ENCODE measurements around the gene ZNF574.

The ZNF574 gene

DNA sequence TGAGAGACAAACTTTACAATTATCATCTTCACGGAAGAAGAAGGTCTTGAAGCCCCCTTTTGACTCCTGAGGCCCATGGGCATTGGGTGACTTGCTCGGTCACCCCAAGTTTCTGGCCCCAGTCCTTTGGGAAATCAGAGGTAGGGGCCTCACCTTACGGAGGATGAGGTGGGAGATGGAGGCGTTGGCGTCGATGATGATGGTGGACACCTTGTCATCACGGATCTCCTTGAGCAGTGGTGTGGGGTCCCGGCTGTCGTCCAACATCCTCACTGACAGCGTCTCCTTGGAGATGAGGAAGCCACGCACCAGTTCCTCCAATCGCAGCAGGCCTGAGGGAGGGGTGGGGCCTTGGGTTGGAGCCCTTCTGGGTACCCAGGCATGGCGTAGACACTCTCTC, 16.8 kb upstream of the ZNF574 start:
- no peak for DNase-seq (ENCODE audit: low read depth)

- DNase-seq (ENCODE audit: low read depth), result no peak
Measured at GRCh38 chr19:42060117-42060516, 15.8 kb upstream of the ZNF574 start.

GRCh38 chr19:42062381-42062780, 13.6 kb upstream of the ZNF574 start:
- no peak for DNase-seq (ENCODE audit: low read depth)

DNA sequence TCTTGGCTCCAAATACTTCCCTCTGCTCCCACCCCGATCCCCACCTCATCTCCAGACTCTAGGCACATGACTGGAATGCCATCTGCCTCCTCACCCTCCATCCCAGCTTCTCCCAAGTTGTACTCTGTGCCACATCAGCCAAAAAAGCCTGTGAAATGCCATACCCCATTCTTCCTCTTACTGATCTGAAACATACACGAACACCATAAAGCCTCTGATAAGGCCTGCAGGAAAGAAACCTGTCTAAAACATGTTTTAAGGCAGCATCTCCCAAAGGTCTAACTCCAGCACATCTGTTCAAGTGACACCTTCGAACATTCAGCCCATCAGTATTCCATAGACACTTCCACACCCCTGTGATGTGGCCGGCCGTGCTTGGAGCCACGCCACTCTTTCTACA, 11.5 kb upstream of the ZNF574 start:
- DNase-seq (ENCODE audit: low read depth), result no peak

- no peak for DNase-seq (ENCODE audit: low read depth)
Measured at GRCh38 chr19:42065051-42065450, 10.9 kb upstream of the ZNF574 start.

DNA sequence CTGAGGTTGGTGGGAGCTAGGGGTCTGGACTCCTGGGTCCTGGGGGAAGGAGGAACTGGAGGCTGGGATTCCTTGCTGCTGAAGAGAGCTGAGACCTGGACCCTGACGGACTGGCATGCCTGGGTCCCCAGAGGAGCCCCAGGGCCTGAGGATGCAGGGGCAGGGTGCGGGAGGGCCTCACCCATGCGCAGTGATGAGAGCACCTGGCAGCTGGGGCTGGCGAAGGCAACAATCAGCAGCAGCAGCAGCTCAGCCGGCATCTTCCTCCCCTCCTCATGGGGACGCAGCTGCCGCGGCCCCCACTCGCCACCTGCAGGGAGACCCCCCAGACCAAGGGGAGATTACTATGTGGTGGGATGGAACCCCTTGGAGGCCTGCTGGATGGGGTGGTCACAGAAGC, 10.5 kb upstream of the ZNF574 start:
- no peak for DNase-seq (ENCODE audit: low read depth)

- DNase-seq (ENCODE audit: low read depth), result peak; percentile 24
Measured at GRCh38 chr19:42066075-42066754, 9.8 kb upstream of the ZNF574 start.

DNA sequence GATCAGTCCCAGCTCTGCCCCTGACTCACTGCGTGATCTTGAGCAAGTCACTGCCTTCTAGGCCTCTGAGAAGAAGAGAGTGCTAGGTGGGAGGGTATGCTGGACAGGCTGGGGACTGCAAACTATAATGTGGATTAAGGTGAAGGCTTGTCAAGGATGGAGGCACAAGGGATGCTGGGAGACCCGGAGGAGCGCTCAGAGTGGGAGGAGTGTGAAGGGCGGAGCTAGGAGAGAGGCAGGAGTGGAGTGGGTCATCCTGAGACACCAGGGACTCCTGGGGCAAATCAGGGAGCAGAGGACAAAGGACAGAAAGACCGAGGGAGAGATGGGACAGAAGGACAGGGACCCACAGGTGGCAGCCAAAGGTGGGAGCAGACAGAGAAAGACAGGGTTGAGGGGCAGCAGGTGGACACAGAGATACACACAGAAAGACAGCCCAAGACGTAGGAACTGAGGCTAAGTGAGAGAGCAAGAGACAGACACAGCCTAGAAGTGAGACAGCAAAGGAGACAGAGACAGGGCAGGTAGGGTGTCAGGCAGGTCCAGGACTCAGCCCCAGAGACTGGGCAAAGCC, 8.6 kb upstream of the ZNF574 start:
- no peak for DNase-seq (ENCODE audit: low read depth)

- DNase-seq (ENCODE audit: low read depth), result no peak
Measured at GRCh38 chr19:42068361-42068755, 7.6 kb upstream of the ZNF574 start.

- no peak for DNase-seq (ENCODE audit: low read depth)
Measured at GRCh38 chr19:42068756-42069571, 7.0 kb upstream of the ZNF574 start.

GRCh38 chr19:42069619-42070351, 6.2 kb upstream of the ZNF574 start, which contains the start of gene GRIK5:
Gene GRIK5 (minus strand): TSS chr19:42070206. CDS start chr19:42065770, 4,436 bp downstream.
- no peak for DNase-seq (ENCODE audit: low read depth)

GRCh38 chr19:42071247-42071646, 4.7 kb upstream of the ZNF574 start:
- DNase-seq (ENCODE audit: low read depth), result no peak

DNA sequence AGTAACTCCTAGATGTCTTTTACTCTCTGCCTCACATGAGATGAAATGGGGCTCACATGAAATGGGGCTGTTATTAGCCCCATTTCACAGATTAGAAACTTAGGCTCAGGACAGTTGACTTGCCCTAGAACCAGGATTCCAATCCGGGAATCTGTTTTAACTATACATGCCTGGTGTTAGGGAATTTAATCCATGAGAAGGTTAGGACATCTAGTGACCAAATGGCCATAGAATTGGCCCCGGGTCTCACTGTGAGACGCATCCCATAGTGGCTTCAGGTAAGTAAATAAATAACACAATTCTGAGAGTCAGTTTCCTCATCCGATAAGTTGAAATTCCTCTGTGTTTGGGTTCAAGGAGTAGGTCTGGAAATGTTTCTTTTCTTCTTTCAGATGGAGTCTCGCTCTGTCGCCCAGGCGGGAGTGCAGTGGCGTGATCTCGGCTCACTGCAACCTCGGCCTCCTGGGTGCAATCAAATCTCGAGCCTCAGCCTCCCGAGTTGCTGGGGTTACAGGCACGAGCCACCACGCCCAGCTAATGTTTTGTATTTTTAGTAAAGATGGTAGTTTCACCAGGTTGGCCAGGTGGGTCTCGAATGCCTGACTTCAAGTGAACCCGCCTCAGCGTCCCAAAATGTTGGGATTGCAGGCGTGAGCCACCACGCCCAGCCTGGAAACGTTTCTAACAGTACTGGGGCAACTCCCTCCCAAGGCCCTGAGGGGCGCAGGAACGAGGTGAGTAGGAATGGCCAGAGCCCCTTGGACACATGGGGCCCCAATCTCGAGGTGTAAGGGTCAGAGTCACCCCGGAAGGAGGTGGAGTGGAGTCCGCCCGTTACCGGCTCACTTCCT, 1.2 kb upstream of the ZNF574 start:
- DNase-seq (ENCODE audit: low read depth), result peak; percentile 13

GRCh38 chr19:42075364-42075615, 676 bp upstream of the ZNF574 start:
- DNase-seq (ENCODE audit: low read depth), result no peak

- no peak for DNase-seq (ENCODE audit: low read depth)
Measured at GRCh38 chr19:42076380-42076944, 496 bp downstream of the ZNF574 start.

DNA sequence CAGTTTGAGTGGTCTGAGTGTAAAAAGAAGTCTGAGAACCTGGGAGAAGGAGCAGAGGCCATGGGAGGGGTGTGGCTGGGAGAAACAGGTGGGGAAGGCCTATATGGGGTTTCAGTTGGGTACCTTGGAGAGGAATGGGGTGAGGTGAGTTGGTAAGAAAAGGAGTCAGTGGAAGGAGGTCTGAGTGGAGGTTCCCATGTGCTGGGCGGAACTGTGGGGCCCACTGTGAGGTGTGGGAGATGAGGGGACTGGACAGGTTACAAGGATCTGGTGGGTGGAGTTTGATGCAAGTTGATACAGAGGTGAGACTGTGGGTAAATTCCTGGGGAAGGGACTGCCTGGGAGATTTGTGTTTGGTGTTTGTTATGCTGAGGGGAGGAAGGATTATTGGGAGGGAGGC, 2.1 kb downstream of the ZNF574 start:
- no peak for DNase-seq (ENCODE audit: low read depth)

DNA sequence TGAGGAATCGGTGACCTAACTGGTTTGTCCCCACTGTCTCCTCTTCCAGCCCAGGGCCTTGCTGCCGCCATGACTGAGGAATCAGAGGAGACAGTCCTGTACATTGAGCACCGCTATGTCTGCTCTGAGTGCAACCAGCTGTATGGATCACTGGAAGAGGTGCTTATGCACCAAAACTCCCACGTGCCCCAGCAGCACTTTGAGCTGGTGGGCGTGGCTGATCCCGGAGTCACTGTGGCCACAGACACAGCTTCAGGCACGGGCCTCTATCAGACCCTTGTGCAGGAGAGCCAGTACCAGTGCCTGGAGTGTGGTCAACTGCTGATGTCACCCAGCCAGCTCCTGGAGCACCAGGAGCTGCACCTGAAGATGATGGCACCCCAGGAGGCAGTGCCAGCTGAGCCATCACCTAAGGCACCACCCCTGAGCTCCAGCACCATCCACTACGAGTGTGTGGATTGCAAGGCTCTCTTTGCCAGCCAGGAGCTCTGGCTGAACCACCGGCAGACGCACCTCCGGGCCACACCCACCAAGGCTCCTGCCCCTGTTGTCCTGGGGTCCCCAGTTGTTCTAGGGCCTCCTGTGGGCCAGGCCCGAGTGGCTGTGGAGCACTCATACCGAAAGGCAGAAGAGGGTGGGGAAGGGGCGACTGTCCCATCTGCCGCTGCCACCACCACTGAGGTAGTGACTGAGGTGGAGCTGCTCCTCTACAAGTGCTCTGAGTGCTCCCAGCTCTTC, 2.7 kb downstream of the ZNF574 start:
- no peak for DNase-seq (ENCODE audit: low read depth)

DNA sequence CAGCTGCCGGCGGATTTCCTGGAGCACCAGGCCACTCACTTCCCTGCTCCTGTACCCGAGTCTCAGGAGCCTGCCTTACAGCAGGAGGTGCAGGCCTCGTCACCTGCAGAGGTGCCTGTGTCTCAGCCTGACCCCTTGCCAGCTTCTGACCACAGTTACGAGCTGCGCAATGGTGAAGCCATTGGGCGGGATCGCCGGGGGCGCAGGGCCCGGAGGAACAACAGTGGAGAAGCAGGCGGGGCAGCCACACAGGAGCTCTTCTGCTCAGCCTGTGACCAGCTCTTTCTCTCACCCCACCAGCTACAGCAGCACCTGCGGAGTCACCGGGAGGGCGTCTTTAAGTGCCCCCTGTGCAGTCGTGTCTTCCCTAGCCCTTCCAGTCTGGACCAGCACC, 3.3 kb downstream of the ZNF574 start:
- no peak for DNase-seq (ENCODE audit: low read depth)

- no peak for DNase-seq (ENCODE audit: low read depth)
Measured at GRCh38 chr19:42079886-42080763, 4.2 kb downstream of the ZNF574 start.

All from iris pigment epithelial cell (primary cell).